ENCODE data around the gene GALC.

GALC gene

GRCh38 chr14:88005978-88006851 lies 13.2 kb upstream of the GALC start:
- H3K4me3 ChIP-seq (ENCODE audit: low read depth, low read length) = no peak overlapping the region
- no peak overlapping the region for H3K27ac ChIP-seq
- no peak for DNase-seq
- no peaks in the 10 kb centered on the region for H3K36me3 ChIP-seq
- H3K9me3 ChIP-seq (ENCODE audit: severe bottlenecking) = no peaks in the 10 kb centered on the region
- no peaks in the 10 kb centered on the region for H3K27me3 ChIP-seq (ENCODE audit: insufficient read depth, low read depth, severe bottlenecking)
- no peak for TF ChIP-seq CTCF (IDR thresholded peaks at IDR 0.05; ENCODE audit: low read depth, low read length)

GRCh38 chr14:88005050-88005481 lies 12.1 kb upstream of the GALC start, which contains the start of gene GPR65:
Gene GPR65, plus strand, starts transcription at chr14:88005135. Its CDS starts 5,713 bp downstream, at chr14:88010848.
- Histone ChIP-seq H3K9me3 (ENCODE audit: severe bottlenecking) (no peaks in the 10 kb centered on the region), H3K4me3 (ENCODE audit: low read depth, low read length) (no peak within 1 kb of the TSS), H3K36me3 (no peaks in the 10 kb centered on the region), H3K27ac (no peak within 1 kb of the TSS), H3K27me3 (ENCODE audit: insufficient read depth, low read depth, severe bottlenecking) (no peaks in the 10 kb centered on the region)
- TF ChIP-seq CTCF (IDR thresholded peaks at IDR 0.05; ENCODE audit: low read depth, low read length) = no peak
- DNase-seq = no peak

GRCh38 chr14:88004506-88005036 lies 11.6 kb upstream of the GALC start:
- Histone ChIP-seq H3K9me3 (ENCODE audit: severe bottlenecking) (no peaks in the 10 kb centered on the region), H3K36me3 (no peaks in the 10 kb centered on the region), H3K27me3 (ENCODE audit: insufficient read depth, low read depth, severe bottlenecking) (no peaks in the 10 kb centered on the region), H3K4me3 (ENCODE audit: low read depth, low read length) (no peak overlapping the region), H3K27ac (no peak overlapping the region)
- no peak for DNase-seq
- no peak for TF ChIP-seq CTCF (IDR thresholded peaks at IDR 0.05; ENCODE audit: low read depth, low read length)

- H3K27me3 ChIP-seq (ENCODE audit: insufficient read depth, low read depth, severe bottlenecking) = no peaks in the 10 kb centered on the region
- no peaks in the 10 kb centered on the region for H3K9me3 ChIP-seq (ENCODE audit: severe bottlenecking)
- no peak overlapping the region for H3K27ac ChIP-seq
- no peaks in the 10 kb centered on the region for H3K36me3 ChIP-seq
- TF ChIP-seq CTCF (IDR thresholded peaks at IDR 0.05; ENCODE audit: low read depth, low read length) = no peak
- H3K4me3 ChIP-seq (ENCODE audit: low read depth, low read length) = no peak overlapping the region
- no peak for DNase-seq
These were observed 10.4 kb upstream of the GALC start for GRCh38 chr14:88003425-88003824.

- H3K4me3 ChIP-seq (ENCODE audit: low read depth, low read length) = no peak overlapping the region
- no peaks in the 10 kb centered on the region for H3K36me3 ChIP-seq
These were observed 9.6 kb upstream of the GALC start for GRCh38 chr14:88002421-88003075.

More at GRCh38 chr14:88002421-88003075, 9.6 kb upstream of the GALC start:
- no peak for DNase-seq
- Histone ChIP-seq H3K27me3 (ENCODE audit: insufficient read depth, low read depth, severe bottlenecking) (no peaks in the 10 kb centered on the region), H3K27ac (no peak overlapping the region), H3K9me3 (ENCODE audit: severe bottlenecking) (no peaks in the 10 kb centered on the region)
- TF ChIP-seq CTCF (IDR thresholded peaks at IDR 0.05; ENCODE audit: low read depth, low read length) = no peak
